ENCODE data around the gene TMPRSS3.

The TMPRSS3 gene

GRCh38 chr21:42395905-42396651 lies at the start of gene TMPRSS3:
Gene TMPRSS3, minus strand, starts transcription at chr21:42396052. Its CDS starts 635 bp downstream, at chr21:42395417.
- no peaks in the 10 kb centered on the region for H3K27me3 ChIP-seq (ENCODE audit: insufficient read depth, low read length)
- no peaks in the 10 kb centered on the region for H3K4me1 ChIP-seq (ENCODE audit: insufficient read depth, low read length)
- no peaks in the 10 kb centered on the region for H3K36me3 ChIP-seq (ENCODE audit: insufficient read depth, low read length)
- no peaks in the 10 kb centered on the region for H3K9me3 ChIP-seq (ENCODE audit: low read length)
- no peak within 1 kb of the TSS for H3K4me3 ChIP-seq (ENCODE audit: low read length)
- no peak within 1 kb of the TSS for H2AFZ ChIP-seq (ENCODE audit: low read depth, low read length)

- H3K27me3 ChIP-seq (ENCODE audit: insufficient read depth, low read length): peaks cover 3% of the 10 kb centered on the region
- no peaks in the 10 kb centered on the region for H3K9me3 ChIP-seq (ENCODE audit: low read length)
- no peaks in the 10 kb centered on the region for H3K36me3 ChIP-seq (ENCODE audit: insufficient read depth, low read length)
- no peaks in the 10 kb centered on the region for H3K4me1 ChIP-seq (ENCODE audit: insufficient read depth, low read length)
- no peak overlapping the region for H2AFZ ChIP-seq (ENCODE audit: low read depth, low read length)
- no peak overlapping the region for H3K4me3 ChIP-seq (ENCODE audit: low read length)
These were observed 49.5 kb upstream of the TMPRSS3 start for GRCh38 chr21:42445311-42445710.

GRCh38 chr21:42444745-42445059 lies 48.9 kb upstream of the TMPRSS3 start:
- Histone ChIP-seq H2AFZ (ENCODE audit: low read depth, low read length) (no peak overlapping the region), H3K36me3 (ENCODE audit: insufficient read depth, low read length) (no peaks in the 10 kb centered on the region), H3K9me3 (ENCODE audit: low read length) (no peaks in the 10 kb centered on the region), H3K4me3 (ENCODE audit: low read length) (no peak overlapping the region), H3K4me1 (ENCODE audit: insufficient read depth, low read length) (no peaks in the 10 kb centered on the region), H3K27me3 (ENCODE audit: insufficient read depth, low read length) (peaks cover 3% of the 10 kb centered on the region)

GRCh38 chr21:42443876-42444744 lies 48.3 kb upstream of the TMPRSS3 start:
- Histone ChIP-seq H3K36me3 (ENCODE audit: insufficient read depth, low read length) (no peaks in the 10 kb centered on the region), H3K27me3 (ENCODE audit: insufficient read depth, low read length) (peaks cover 3% of the 10 kb centered on the region), H3K9me3 (ENCODE audit: low read length) (no peaks in the 10 kb centered on the region), H2AFZ (ENCODE audit: low read depth, low read length) (no peak overlapping the region), H3K4me1 (ENCODE audit: insufficient read depth, low read length) (no peaks in the 10 kb centered on the region), H3K4me3 (ENCODE audit: low read length) (no peak overlapping the region)

GRCh38 chr21:42443181-42443785 lies 47.4 kb upstream of the TMPRSS3 start:
- H3K4me3 ChIP-seq (ENCODE audit: low read length): no peak overlapping the region
- H3K27me3 ChIP-seq (ENCODE audit: insufficient read depth, low read length): peaks cover 3% of the 10 kb centered on the region
- H2AFZ ChIP-seq (ENCODE audit: low read depth, low read length): no peak overlapping the region
- no peaks in the 10 kb centered on the region for H3K36me3 ChIP-seq (ENCODE audit: insufficient read depth, low read length)
- no peaks in the 10 kb centered on the region for H3K4me1 ChIP-seq (ENCODE audit: insufficient read depth, low read length)
- H3K9me3 ChIP-seq (ENCODE audit: low read length): no peaks in the 10 kb centered on the region

DNA sequence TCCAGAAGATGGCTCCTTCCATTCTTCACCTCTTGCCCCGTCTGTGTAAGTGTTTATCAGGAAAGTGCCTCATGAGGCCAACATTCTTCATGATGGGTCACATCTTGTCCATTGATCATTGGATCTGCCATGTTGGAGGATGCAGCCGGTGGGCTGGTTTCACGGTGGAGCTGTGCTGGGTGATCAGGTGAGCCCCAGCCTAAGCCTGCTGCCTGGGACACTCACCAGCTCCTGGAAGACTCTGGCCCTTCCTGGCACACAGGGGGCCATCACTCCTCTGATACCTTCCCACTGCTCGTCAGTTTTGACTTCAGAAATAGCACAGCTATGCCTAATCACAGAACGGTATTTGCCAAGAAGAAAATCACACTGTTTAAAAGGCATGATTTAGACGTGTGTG lies 46.1 kb upstream of the TMPRSS3 start:
- H3K4me1 ChIP-seq (ENCODE audit: insufficient read depth, low read length): no peaks in the 10 kb centered on the region
- peaks cover 3% of the 10 kb centered on the region for H3K27me3 ChIP-seq (ENCODE audit: insufficient read depth, low read length)
- H2AFZ ChIP-seq (ENCODE audit: low read depth, low read length): no peak overlapping the region
- H3K9me3 ChIP-seq (ENCODE audit: low read length): no peaks in the 10 kb centered on the region
- H3K36me3 ChIP-seq (ENCODE audit: insufficient read depth, low read length): no peaks in the 10 kb centered on the region
- H3K4me3 ChIP-seq (ENCODE audit: low read length): no peak overlapping the region

- Histone ChIP-seq H3K9me3 (ENCODE audit: low read length) (no peaks in the 10 kb centered on the region), H3K4me3 (ENCODE audit: low read length) (no peak overlapping the region), H3K36me3 (ENCODE audit: insufficient read depth, low read length) (no peaks in the 10 kb centered on the region), H3K4me1 (ENCODE audit: insufficient read depth, low read length) (no peaks in the 10 kb centered on the region), H3K27me3 (ENCODE audit: insufficient read depth, low read length) (peaks cover 3% of the 10 kb centered on the region), H2AFZ (ENCODE audit: low read depth, low read length) (no peak overlapping the region)
These were observed 44.4 kb upstream of the TMPRSS3 start for GRCh38 chr21:42440187-42440792.

GRCh38 chr21:42439284-42440186 lies 43.7 kb upstream of the TMPRSS3 start:
- no peaks in the 10 kb centered on the region for H3K36me3 ChIP-seq (ENCODE audit: insufficient read depth, low read length)
- peaks cover 3% of the 10 kb centered on the region for H3K27me3 ChIP-seq (ENCODE audit: insufficient read depth, low read length)
- H3K9me3 ChIP-seq (ENCODE audit: low read length): no peaks in the 10 kb centered on the region
- H2AFZ ChIP-seq (ENCODE audit: low read depth, low read length): no peak overlapping the region
- no peak overlapping the region for H3K4me3 ChIP-seq (ENCODE audit: low read length)
- no peaks in the 10 kb centered on the region for H3K4me1 ChIP-seq (ENCODE audit: insufficient read depth, low read length)

DNA sequence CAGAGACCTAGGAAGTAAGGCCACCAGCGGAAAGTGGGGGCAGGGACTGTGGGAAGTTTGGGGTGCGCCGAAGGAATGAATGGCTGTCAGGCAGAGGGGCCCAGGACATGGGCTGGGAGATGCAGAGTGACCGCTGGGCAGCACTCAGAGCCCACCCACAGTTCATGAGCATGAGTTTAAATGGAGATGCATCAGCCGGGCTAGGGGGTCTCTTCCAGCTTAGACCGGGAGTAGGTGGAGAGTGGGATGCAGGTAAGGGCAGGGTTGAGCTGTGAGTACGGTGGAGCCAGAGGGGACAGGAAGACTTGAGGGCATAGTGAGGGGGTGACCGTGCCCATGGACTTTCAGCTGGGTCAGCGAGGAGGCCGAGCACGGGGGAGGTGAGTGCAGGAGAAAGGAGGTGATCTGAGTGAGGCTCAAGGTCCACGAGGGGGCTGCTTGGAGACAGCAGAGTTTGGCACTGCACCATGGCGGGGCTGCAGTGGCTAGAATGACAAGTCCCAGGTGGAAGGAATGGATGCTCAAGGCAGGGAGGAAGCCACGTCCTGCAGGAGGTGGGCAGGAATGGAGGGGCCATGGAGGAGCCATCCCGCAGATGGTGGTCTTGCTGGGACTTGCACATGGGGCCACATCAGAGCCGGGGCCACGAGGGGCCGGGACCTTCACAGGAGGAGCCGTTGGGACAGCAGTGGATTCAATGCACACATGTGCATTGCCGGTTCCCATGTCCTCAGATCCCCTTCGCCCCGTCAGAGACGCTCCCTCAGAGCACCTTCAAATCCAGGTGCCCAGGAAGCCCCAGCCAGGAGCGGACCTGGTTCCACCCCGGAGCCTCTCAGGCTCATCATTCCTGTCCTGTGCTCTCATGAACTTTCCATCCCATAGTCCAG lies 42.7 kb upstream of the TMPRSS3 start:
- Histone ChIP-seq H3K4me3 (ENCODE audit: low read length) (no peak overlapping the region), H3K36me3 (ENCODE audit: insufficient read depth, low read length) (no peaks in the 10 kb centered on the region), H2AFZ (ENCODE audit: low read depth, low read length) (no peak overlapping the region), H3K4me1 (ENCODE audit: insufficient read depth, low read length) (no peaks in the 10 kb centered on the region), H3K9me3 (ENCODE audit: low read length) (no peaks in the 10 kb centered on the region), H3K27me3 (ENCODE audit: insufficient read depth, low read length) (peaks cover 3% of the 10 kb centered on the region)

DNA sequence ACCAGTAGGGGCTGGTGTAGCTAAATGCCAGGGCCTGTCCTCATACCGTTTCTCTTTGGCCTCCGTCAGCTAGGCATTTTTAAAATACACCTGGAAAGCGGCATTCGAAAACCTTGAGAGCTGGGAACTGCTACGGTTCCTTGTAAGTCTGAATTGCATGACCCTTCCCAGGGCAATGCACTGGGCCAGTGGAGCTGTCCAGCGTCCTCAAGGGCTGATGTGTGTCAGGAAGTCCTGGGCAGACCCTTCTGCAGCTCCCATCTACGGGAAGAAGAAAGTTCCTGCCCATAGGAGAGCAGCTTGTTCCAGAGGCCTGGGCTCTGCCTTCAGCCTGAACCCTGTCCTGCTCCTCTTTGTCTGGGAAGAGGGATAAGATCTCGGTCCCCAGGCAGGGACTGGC lies 41.9 kb upstream of the TMPRSS3 start:
- H2AFZ ChIP-seq (ENCODE audit: low read depth, low read length): no peak overlapping the region
- no peaks in the 10 kb centered on the region for H3K9me3 ChIP-seq (ENCODE audit: low read length)
- H3K36me3 ChIP-seq (ENCODE audit: insufficient read depth, low read length): no peaks in the 10 kb centered on the region
- H3K4me3 ChIP-seq (ENCODE audit: low read length): no peak overlapping the region
- H3K27me3 ChIP-seq (ENCODE audit: insufficient read depth, low read length): no peaks in the 10 kb centered on the region
- H3K4me1 ChIP-seq (ENCODE audit: insufficient read depth, low read length): no peaks in the 10 kb centered on the region

GRCh38 chr21:42436914-42437313 lies 41.1 kb upstream of the TMPRSS3 start:
- no peaks in the 10 kb centered on the region for H3K27me3 ChIP-seq (ENCODE audit: insufficient read depth, low read length)
- no peaks in the 10 kb centered on the region for H3K4me1 ChIP-seq (ENCODE audit: insufficient read depth, low read length)
- peaks cover 3% of the 10 kb centered on the region for H3K9me3 ChIP-seq (ENCODE audit: low read length)
- H3K4me3 ChIP-seq (ENCODE audit: low read length): no peak overlapping the region
- H2AFZ ChIP-seq (ENCODE audit: low read depth, low read length): no peak overlapping the region
- H3K36me3 ChIP-seq (ENCODE audit: insufficient read depth, low read length): no peaks in the 10 kb centered on the region
